K562 (cell line): Measurements from ENCODE around the gene TNFSF9. TPM values are rescaled to one million over a fixed set of nuclear protein-coding genes. Genes with fewer than 3 reads are reported as not detected.

ENCODE experiments used
- ADNP ChIP-seq: fragments of 200-800 bp; sonication (Bioruptor generic); IDR thresholded peaks from 2 replicates; pipeline ENCODE4 v1.6.1; 2016; ENCODE audit warnings: missing genetic modification characterization, missing compliant biosample characterization
- BMI1 ChIP-seq: fragments of 150-350 bp; IDR thresholded peaks from 2 replicates; pipeline ENCODE4 v1.6.1; 2014; ENCODE audit warnings: low read length
- CBX3 ChIP-seq, 2 experiments: IDR thresholded peaks; 1 replicate in 1 of 2; 2 replicates in 1 of 2; pipeline ENCODE4 v1.6.1; 2012; ENCODE audit warnings: inconsistent platforms in 2 of 2, low read length in 2 of 2, borderline replicate concordance in 1 of 2, control low read depth in 1 of 2
- E4F1 ChIP-seq: fragments of 250-450 bp; sonication (Bioruptor Pico); IDR thresholded peaks from 2 replicates; pipeline ENCODE4 v1.5.0; 2021; ENCODE audit warnings: mild to moderate bottlenecking, borderline replicate concordance
- FOXA3 ChIP-seq, 2 experiments: fragments of 450-650 bp in 1 of 2; sonication (generic) in 1 of 2; formaldehyde crosslinking; IDR thresholded peaks in 1 of 2; conservative IDR thresholded peaks in 1 of 2; 2 replicates each; pipeline versions ENCODE4 v1.4.0 to v1.8.0; 2020 to 2022; ENCODE audit warnings: mild to moderate bottlenecking in 2 of 2, missing genetic modification reagents in 1 of 2
- KAT2B ChIP-seq: IDR thresholded peaks from one replicate; pipeline ENCODE4 v1.6.1; 2012; ENCODE audit warnings: low read depth, mild to moderate bottlenecking, control low read depth, inconsistent platforms, low read length, moderate library complexity
- MCM5 ChIP-seq: fragments of 450-650 bp; IDR thresholded peaks from 2 replicates; pipeline ENCODE4 v1.6.1; 2016; ENCODE audit warnings: low read depth
- MECOM ChIP-seq: fragments of 250-450 bp; sonication (Bioruptor Pico); IDR thresholded peaks from 2 replicates; pipeline ENCODE4 v1.8.0; 2022; ENCODE audit warnings: inconsistent platforms
- NR2C1 ChIP-seq, 2 experiments: fragments of 450-650 bp; IDR thresholded peaks; 2 replicates each; pipeline ENCODE4 v1.6.1; 2017; ENCODE audit warnings: mild to moderate bottlenecking in 2 of 2, antibody characterized with exemption in 1 of 2, inconsistent platforms in 1 of 2, missing compliant biosample characterization in 1 of 2, missing genetic modification characterization in 1 of 2
- OTX1 ChIP-seq: fragments of 450-650 bp; formaldehyde crosslinking; IDR thresholded peaks from 2 replicates; pipeline ENCODE4 v1.4.0; 2022; ENCODE audit warnings: mild to moderate bottlenecking
- PHB2 ChIP-seq: fragments of 450-650 bp; IDR thresholded peaks from 2 replicates; pipeline ENCODE4 v1.6.1; 2017; ENCODE audit warnings: low read depth
- PTBP1 ChIP-seq: fragments of 200-400 bp; formaldehyde crosslinking; IDR thresholded peaks from 2 replicates; pipeline ENCODE4 v1.6.1; 2017; ENCODE audit warnings: low read depth, low read length
- TFE3 ChIP-seq: fragments of 450-650 bp; formaldehyde crosslinking; IDR thresholded peaks from 2 replicates; pipeline ENCODE4 v1.4.0; 2020; ENCODE audit warnings: mild to moderate bottlenecking, mixed read lengths
- THRA ChIP-seq: fragments of 450-650 bp; IDR thresholded peaks from 2 replicates; pipeline ENCODE4 v1.6.1; 2017; ENCODE audit warnings: mild to moderate bottlenecking, moderate library complexity
- TSC22D4 ChIP-seq: fragments of 450-650 bp; IDR thresholded peaks from 2 replicates; pipeline ENCODE4 v1.6.1; 2016; ENCODE audit warnings: missing genetic modification characterization, missing biosample characterization, control low read depth
- U2AF1 ChIP-seq: fragments of 200-400 bp; formaldehyde crosslinking; optimal IDR thresholded peaks from 2 replicates; pipeline ENCODE3; 2017; ENCODE audit warnings: mild to moderate bottlenecking, low read depth, low read length, moderate library complexity
- ZNF133 ChIP-seq: fragments of 250-450 bp; sonication (Bioruptor Pico); IDR thresholded peaks from 2 replicates; pipeline ENCODE4 v1.4.0; 2020; ENCODE audit warnings: mild to moderate bottlenecking
- ZNF436 ChIP-seq: fragments of 250-450, 450-650 bp; sonication (Bioruptor Pico); formaldehyde crosslinking; IDR thresholded peaks from 2 replicates; pipeline ENCODE4 v1.7.0; 2020; ENCODE audit warnings: mild to moderate bottlenecking
- ZNF57 ChIP-seq: fragments of 450-650 bp; formaldehyde crosslinking; IDR thresholded peaks from 2 replicates; pipeline ENCODE4 v1.4.0; 2020; ENCODE audit warnings: mild to moderate bottlenecking, moderate library complexity
- polyA plus RNA-seq, 8 experiments: library from polyadenylated mRNA; depleted of rRNA in 4 of 8; stranded (reverse) in 5 of 8; unstranded in 3 of 8; fragments of >200 nt; fragmentation: Nextera tagmentation in 2 of 8; fragmentation: Illumina TruSeq in 1 of 8; extraction: Ambion mirVana in 2 of 8; extraction: Trizol in 1 of 8; gene quantifications; 2 replicates each; pipeline versions ENCODE4 v1.2.1 to v1.2.3, GENCODE V29; 2011 to 2014; ENCODE audit warnings: inconsistent platforms in 1 of 8, missing spikeins in 1 of 8
- total RNA-seq, 7 experiments: library from RNA; depleted of rRNA in 6 of 7; stranded (reverse); fragments of >200 nt in 6 of 7; fragmentation: Illumina TruSeq in 2 of 7; extraction: Trizol in 2 of 7; gene quantifications; 2 replicates each; pipeline versions ENCODE4 v1.2.1 to v1.2.3, GENCODE V29; 2011 to 2021; ENCODE audit warnings: low replicate concordance in 1 of 7
- TF ChIP-seq, protein P1 (sequence below): conservative IDR thresholded peaks from 2 replicates; pipeline ENCODE4 v1.6.1; 2011; ENCODE audit warnings: low read depth, mild to moderate bottlenecking, low read length; ENCODE audit not compliant: control insufficient read depth
- TF ChIP-seq, protein P2 (sequence below): fragments of 250-450 bp; sonication (Bioruptor Pico); IDR thresholded peaks from 2 replicates; pipeline ENCODE4 v1.9.0; 2021; ENCODE audit warnings: mild to moderate bottlenecking

Gene TNFSF9
- total and polyA plus RNA-seq, 9 of the 15 experiments (the other 6 are each of a cell fraction or from before 2014, with no cell fraction given) = 1.4 to 17.9 (median 6.5) TPM

DNA sequence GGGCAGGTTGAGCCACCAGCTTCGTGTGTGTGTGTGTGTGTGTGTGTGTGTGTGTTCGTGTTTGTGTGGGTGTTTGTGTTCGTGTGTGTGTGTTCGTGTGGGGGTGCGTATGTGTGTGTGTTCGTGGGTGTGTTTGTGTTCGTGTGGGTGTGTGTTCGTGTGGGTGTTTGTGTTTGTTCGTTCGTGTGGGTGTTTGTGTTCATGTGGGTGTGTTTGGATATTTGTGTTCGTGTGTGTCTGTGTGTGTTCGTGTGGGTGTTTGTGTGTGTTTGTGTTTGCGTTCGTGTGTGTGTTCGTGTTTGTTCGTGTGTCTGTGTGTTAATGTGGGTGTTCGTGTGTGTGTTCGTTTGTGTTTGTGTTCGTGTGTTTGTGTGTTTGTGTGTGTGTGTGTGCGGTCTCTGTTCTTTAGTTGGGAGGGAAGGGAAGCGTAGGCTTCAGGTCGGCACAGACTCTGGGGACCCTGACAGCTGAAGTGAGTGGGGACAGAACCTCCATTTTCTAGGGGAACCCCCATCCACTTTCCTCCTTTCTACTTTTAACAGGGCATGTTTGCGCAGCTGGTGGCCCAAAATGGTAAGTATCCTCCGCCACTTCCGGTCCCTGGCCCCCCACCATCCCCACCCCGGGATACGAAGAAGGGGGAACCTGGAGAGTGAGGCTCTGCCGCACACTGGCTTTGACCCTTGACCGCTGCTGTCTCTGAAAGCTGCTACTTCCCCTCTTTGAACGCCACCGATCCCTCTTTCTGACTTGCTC is 1.6 kb downstream of the TNFSF9 start (continued):
- TF ChIP-seq FOXA3 (CRISPR knock-in tag; conservative IDR thresholded peaks at IDR 0.05 in 1 of 2, IDR thresholded peaks at IDR 0.05 in 1 of 2) = peak; percentile 62 to 94
- no peak for TF ChIP-seq PTBP1
- TF ChIP-seq ZNF133 (CRISPR knock-in tag) = no peak
- TF ChIP-seq ADNP = peak; percentile 67; the same call in 1 of the 2 replicates
- TF ChIP-seq ZNF57 = no peak
- TF ChIP-seq BMI1 = no peak
- TF ChIP-seq KAT2B = no peak
- peak; percentile 86 for TF ChIP-seq NR2C1 (IDR thresholded peaks at IDR 0.05)
- TF ChIP-seq NR2C1 (tag; IDR thresholded peaks at IDR 0.05) = peak; percentile 87
- TF ChIP-seq MECOM = no peak
- TF ChIP-seq THRA = no peak
- TF ChIP-seq ZNF436 (CRISPR knock-in tag) = no peak
- no peak for TF ChIP-seq E4F1 (CRISPR knock-in tag)
- TF ChIP-seq CBX3 (IDR thresholded peaks at IDR 0.05; ENCODE audit: borderline replicate concordance in 1 of 2, low read length in 2 of 2) = 0 out of 3 replicates have a peak, but pooled peaks of 1 of the 2 experiments have one; percentile 34
- TF ChIP-seq TSC22D4 (tag) = 0 out of 2 replicates have a peak, but pooled peaks have one; percentile 62
- no peak for TF ChIP-seq U2AF1
- TF ChIP-seq TFE3 (CRISPR knock-in tag) = no peak
- 0 out of 2 replicates have a peak, but pooled peaks have one; percentile 90 for TF ChIP-seq MCM5
- TF ChIP-seq, protein P1, sequence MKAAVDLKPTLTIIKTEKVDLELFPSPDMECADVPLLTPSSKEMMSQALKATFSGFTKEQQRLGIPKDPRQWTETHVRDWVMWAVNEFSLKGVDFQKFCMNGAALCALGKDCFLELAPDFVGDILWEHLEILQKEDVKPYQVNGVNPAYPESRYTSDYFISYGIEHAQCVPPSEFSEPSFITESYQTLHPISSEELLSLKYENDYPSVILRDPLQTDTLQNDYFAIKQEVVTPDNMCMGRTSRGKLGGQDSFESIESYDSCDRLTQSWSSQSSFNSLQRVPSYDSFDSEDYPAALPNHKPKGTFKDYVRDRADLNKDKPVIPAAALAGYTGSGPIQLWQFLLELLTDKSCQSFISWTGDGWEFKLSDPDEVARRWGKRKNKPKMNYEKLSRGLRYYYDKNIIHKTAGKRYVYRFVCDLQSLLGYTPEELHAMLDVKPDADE = no peak
- TF ChIP-seq, protein P2, sequence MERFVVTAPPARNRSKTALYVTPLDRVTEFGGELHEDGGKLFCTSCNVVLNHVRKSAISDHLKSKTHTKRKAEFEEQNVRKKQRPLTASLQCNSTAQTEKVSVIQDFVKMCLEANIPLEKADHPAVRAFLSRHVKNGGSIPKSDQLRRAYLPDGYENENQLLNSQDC (CRISPR knock-in tag) = no peak
- peak; percentile 92; the same call in 1 of the 2 replicates for TF ChIP-seq OTX1 (CRISPR knock-in tag)
- peak; percentile 78 for TF ChIP-seq PHB2
